Activated T-cell treated with anti-CD3 and anti-CD28 coated beads for 1 hour (primary cell): Measurements from ENCODE around the gene SAE1.

Experiments
- DNase-seq: peaks from one replicate; pipeline ENCODE4 v3.0.0-alpha.2; 2020; ENCODE audit warnings: low read depth

Gene SAE1

DNA sequence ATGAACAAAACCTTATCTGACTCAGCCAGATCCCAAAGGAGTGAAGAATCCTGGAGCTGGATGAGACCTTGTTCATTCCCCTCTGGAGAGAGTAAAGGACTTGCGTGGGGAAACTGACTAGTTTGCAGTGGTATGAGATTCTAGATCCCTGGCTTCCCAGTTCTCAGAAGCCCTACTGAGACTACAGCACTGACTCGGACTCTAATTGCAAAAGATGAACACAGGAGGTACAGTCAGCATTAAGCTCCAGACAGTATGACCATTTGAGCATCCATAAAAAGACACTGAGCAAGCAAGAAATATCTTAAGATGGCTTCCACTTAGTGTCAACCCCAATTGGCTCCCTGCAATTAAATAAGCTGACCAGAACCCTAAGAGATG is 23.8 kb upstream of the SAE1 start:
- DNase-seq, result no peak

GRCh38 chr19:47107202-47107952 is 23.3 kb upstream of the SAE1 start:
- no peak for DNase-seq

DNA sequence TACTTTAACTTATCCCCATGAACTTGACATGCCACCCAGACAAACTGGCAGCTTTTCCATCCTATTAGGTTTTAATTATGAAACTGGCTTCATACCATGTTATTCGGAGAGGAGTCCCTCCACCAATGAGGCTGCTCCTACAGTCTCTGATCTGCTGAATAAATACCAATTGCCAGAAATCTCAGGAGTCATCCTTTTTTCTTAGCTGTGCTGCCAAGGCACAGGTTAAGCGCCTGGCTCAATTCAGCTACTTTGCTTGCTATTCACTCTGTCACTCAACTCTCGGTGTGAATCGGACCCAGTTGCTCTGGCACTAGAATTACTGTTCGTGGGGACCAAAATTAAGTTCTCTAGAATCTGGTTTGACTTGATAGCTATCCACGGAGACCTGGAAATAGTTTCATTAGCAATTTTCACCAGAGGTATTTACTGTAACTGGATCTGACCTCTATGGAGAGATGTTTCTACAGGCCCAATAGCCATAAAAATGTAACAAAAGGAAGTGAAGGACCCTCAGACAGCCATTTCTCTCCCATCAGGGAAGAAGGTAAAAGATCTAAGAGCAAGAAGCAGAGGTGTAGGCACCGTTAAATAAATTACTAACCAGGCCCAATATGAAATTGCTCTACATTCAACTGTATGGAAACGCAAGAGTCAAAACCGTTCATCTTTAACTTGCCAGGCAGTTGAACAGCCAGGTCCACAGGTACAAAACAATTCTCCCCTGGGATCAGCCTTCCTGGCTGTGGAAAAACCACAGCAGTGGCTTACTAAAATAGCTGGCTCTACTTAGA is 22.5 kb upstream of the SAE1 start:
- no peak for DNase-seq

- DNase-seq, result no peak
Measured at GRCh38 chr19:47109177-47109540, 21.5 kb upstream of the SAE1 start.

DNA sequence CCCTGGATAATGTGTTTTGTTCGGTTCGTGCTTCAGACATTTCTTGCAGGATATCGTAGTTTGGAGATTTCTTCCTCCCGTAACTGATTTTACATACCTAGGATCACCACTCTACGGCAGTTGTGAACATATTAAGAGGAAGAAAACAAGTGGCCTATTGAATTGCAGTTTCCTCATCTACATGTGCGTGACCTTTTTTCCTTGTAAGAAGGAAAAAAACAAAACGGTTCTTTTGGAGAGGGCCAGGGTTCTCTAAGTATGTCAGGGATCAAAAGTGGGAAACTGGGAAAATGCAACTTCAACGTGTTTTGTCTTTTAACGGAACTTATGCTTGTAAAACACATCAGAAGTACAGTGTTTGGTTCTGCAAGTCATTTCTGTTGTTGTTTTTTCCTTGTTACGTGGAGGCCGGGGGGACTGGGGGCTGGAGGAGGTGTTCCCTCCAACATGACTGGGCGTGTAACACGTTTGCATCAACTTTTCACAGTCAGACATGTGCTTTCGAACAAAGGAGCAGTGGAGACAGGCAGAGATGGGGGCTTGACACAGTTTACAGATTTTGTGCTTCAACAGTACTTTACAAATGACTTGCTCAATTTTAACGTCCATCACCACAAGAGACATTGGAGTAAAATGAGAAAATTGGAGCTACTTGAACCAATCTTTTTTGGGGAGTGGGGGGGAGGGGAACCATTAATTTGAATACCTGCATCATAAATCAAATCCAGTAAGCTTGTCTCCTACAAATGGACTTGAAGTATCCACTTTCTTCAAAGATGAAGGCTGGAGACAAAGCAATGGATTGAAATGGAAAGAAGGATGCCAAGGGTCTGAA is 20.9 kb upstream of the SAE1 start:
- DNase-seq, result no peak

- DNase-seq, result peak; percentile 41
Measured at GRCh38 chr19:47110521-47111005, 20.1 kb upstream of the SAE1 start.

DNA sequence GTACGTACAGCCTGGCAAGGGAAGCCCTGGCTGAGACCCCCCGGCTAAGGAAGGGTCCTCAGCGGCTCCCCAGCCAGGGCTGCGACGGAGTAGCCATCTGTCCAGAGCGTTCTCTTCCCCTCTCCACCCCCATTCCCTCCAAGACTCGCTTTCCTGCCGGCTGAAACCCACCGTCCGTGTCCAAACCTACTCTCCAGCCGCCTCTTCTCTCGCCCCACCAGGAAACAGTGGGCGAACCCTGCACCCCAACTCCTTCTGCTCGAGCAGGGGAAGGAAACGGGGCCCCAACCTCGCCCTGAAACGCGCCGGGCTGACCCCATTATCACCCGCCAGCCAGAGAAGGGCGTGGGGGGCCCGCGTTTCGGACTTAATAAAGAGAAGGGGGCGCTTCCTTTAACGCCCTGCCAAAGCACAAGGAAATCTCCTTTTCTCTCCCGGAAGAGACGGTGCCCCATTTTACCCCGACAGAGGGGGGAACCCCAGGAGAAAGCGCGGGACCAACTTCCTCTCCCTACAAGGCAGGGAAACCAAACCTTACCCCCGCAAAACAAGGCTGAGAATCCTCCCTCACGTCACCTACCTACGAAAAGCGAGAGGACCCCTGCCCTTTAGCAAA is 19.5 kb upstream of the SAE1 start:
- DNase-seq, result peak; percentile 26

DNA sequence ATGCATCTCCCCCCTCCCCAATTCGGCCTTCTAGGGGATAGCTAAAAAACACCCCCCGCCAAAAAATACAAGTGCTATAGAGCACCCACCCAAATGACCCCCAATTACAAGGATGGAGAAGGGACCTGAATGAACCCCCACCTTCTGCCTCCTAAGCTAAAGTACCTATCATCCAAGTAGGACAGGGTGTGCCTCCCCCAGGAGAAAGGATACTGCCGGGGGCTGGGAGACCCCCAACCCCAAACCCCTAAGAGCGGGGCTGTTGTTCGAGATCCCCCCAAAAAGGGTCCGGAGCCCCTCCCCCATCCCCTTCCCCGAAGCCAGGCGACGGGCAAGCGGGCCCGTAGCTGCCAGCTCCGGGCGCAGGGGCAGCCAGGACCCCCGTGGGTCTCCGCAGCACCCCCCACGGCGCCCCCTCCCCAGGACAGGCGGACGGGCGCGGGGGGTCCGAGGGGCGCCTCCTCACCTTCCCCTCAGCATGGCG is 18.9 kb upstream of the SAE1 start:
- DNase-seq, result no peak

DNA sequence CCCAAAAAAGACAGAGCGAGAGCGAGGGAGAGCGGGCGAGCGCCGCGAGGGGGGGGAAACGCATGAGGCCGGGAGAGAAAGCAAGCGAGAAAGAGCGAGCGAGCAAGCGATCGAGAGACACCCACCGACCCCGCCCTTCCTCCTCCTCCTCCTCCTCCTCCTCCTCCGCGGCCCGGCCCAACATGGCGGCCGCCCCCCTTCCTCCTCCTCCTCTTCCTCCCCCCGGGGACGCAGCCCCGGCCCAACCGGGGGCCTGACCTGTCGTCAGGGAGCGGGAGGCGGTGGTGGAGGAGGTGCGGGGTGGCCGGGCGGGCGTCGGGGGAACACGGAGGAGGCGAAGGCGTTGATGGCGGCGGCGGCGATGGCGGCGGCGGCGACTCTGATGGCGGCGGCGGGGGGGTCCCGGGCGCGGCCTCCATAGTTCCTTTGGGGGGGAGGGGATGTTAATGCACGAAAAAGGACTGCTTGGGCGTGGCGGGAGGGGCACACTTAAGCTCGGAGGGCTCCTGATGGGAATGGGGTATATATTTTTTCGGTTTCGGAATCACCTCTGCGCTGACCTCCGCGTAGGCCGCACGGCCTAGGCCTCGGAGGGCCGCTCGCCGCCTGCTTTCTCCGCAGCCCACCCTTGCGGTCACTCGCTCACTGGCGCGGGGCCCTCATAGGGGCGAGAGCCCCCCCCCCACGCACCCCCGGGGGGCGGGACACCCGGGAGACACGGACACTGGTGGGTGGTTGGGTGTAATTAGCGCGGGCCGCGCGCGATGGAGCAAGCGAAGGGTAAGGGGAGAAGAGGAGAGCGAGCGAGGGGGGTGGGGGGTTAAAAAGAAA is 18.3 kb upstream of the SAE1 start:
- DNase-seq, result peak; percentile 81

- peak; percentile 97 for DNase-seq
Measured at GRCh38 chr19:47112997-47113849, 17.4 kb upstream of the SAE1 start, which contains the start of gene ZC3H4. ZC3H4 (minus strand) TSS chr19:47113776; CDS start chr19:47112584, 1,192 bp downstream.

GRCh38 chr19:47113850-47114651 is 16.6 kb upstream of the SAE1 start:
- no peak for DNase-seq

DNA sequence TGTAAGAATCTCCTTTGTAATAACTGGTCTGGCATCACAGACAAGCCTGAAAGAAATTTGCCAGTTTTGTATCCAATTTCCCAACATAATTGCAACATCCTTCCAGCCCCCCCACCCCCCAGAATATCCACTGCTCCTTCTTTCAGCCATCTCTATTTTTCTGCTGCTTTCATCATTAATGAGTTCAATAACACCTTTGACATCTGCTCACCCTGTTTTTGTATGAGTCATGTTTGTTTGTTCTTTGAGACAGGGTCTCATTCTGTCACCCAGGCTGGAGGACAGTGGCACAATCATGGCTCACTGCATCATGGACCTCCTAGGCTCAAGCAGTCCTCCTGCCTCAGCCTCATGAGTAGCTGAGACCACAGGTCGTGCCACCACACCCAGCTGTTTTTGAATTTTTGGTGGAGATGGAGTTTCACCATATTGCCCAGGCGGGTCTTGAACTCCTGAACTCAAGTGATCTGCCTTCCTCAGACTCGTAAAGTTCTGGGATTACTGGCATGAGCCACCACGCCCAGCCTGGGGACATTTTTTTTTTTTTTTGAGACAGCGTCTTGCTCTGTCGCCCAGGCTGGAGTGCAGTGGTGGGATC is 10.1 kb upstream of the SAE1 start:
- DNase-seq, result no peak

DNA sequence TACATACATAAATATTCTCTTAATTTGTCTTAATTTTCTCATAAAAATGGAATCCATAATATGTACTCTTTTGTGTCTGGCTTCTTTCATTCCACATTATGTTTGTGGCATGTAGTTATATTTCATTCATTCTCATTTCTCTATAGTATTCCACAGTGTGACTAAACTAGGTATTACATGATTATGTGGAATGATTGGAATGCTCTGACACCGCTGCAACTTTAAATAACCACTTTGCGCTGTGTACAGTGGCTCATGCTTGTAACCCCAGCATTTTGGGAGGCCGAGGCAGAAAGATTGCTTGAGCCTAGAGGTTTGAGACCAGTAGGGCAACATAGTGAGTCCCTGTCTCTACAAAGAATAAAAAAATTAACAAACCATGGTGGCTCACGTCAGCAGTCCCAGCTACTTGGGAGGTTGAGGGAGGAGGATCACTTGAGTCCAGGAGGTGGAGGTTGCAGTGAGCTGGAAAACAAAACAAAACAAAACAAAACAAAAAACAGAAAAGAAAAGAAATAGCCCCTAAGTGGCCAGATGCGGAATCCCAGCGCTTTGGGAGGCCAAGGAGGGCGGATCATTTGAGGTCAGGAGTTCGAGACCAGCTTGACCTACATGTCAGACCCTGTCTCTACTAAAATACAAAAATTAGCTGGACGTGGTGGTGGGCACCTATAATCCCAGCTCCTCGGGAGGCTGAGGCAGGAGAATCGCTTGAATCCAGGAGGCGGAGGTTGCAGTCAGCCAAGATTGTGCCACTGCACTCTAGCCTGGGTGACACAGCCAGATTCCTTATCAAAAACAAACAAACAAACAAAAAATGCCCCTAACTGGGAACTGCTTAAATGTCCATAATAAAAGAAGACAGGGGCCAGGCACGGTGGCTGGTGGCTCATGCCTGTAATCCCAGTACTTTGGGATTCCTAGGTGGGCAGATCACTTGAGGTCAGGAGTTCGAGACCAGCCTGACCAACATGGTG is 8.0 kb upstream of the SAE1 start:
- DNase-seq, result no peak

DNA sequence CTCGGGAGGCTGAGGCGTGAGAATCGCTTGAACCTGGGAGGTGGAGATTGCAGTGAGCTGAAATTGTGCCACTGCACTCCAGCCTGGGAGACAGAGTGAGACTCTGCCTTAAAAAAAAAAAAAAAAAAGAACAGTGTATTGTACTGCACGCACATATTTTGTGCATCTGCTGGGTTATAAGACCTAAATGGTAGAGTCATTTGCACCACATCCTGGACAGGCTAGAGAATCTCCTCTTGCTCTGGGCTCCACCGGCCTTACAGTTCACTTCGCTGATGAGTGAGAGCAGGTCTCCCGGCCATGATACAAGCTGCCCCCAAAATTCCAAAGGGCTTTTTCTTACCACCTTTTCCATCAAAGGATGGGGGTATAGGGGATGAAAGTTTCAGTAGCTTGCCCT is 7.2 kb upstream of the SAE1 start:
- no peak for DNase-seq

DNA sequence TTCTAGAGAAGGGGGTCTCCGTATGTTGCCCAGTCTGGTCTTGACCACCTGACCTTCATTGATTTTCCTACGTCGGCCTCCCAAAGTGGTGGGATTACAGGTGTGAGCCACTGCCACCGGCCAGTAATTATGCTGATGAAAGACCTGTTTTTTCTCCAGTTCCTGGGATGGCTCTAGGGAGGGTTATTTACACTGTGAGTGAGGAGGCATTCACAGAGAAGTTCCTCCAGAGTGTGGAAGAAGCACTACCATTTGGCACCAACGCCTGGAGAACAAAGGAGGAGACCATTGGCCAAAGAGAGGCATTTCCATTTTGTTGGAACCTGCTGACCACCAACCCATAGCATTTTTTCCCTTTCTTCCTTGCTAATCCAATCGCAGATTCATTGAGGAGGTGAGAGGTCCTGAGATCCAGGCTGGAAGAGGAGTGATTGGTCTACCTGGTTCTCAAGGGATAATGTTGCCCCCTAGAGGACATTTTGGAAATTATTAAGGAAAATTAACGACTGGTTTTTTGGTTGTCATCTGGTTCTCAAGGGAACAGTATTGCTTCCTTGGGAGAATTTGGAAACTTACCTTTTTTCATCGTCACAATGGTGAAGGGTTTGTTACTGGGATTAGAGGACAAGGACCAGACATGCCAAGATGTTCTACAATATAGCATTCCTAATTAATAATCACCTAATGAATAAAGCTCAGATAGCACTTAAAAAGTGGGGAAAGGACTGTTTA is 5.5 kb upstream of the SAE1 start:
- no peak for DNase-seq

GRCh38 chr19:47125669-47125938 is 5.0 kb upstream of the SAE1 start:
- no peak for DNase-seq

DNA sequence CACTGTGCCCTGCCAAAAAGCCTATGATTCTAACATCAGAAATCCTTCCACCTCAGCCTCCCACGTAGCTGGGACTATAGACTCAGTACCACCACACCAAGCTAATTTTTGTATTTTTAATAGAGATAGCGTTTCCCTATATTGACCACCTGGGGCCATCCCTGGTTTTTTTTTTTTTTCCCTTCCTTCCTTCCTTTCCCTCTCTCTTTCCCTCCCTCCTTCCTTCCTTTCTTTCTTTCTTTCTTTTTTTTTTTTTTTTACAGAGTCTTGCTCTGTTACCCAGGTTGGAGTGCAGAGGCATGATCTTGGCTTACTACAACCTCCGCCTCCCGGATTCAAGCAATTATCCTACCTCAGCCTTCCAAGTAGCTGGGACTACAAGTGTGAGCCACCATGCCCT is 1.1 kb upstream of the SAE1 start:
- DNase-seq, result no peak
